Spleen (tissue), 7 donors: ENCODE data around the gene PDGFRB.

Experiments
- POLR2A ChIP-seq, 3 donors: fragments of 450-650 bp; IDR thresholded peaks; one replicate each; pipeline ENCODE4 v1.5.1; 2017; ENCODE audit warnings: antibody characterized with exemption in 3 of 3, mild to moderate bottlenecking in 1 of 3
- TF ChIP-seq, protein P1 (sequence below), 11 experiments: fragments of 200-600 bp in 7 of 11; fragments of 450-650 bp in 4 of 11; sonication (generic) in 4 of 11; IDR thresholded peaks in 8 of 11; conservative IDR thresholded peaks in 3 of 11; 1 replicate in 7 of 11; 2 replicates in 4 of 11; pipeline versions ENCODE4 v1.4.0 to v1.8.0; 2016 to 2021; ENCODE audit warnings: antibody characterized with exemption in 11 of 11, inconsistent platforms in 4 of 11, mild to moderate bottlenecking in 1 of 11
- donor health status: DM: no; HTN: no; CAD: no; lungs with moderate emphysema.
- donor health status: DM: no; HTN: no; CAD: no.
- donor health status: DM: no; HTN: no; CAD: no.

DNA sequence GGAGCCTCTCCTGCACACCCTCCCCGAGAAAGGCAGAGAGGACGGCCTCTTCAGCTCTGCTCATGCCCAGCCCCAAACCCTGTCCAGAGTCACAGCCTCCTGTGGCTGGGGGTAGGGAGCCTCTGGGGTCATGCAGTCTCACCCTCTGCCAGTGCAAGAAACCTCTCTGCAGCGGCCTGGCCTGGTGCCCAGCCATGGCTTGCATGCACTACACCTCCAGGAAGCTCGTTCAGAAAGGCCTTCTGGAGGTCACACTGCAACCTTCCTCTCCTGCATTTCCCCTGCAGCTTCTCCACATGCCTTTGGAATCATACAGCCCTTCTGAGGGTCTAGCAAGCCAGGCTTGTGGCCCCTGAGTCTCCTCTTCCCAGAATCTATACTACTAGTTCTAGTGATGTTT, 87.2 kb downstream of the PDGFRB start:
- TF ChIP-seq, protein P1, sequence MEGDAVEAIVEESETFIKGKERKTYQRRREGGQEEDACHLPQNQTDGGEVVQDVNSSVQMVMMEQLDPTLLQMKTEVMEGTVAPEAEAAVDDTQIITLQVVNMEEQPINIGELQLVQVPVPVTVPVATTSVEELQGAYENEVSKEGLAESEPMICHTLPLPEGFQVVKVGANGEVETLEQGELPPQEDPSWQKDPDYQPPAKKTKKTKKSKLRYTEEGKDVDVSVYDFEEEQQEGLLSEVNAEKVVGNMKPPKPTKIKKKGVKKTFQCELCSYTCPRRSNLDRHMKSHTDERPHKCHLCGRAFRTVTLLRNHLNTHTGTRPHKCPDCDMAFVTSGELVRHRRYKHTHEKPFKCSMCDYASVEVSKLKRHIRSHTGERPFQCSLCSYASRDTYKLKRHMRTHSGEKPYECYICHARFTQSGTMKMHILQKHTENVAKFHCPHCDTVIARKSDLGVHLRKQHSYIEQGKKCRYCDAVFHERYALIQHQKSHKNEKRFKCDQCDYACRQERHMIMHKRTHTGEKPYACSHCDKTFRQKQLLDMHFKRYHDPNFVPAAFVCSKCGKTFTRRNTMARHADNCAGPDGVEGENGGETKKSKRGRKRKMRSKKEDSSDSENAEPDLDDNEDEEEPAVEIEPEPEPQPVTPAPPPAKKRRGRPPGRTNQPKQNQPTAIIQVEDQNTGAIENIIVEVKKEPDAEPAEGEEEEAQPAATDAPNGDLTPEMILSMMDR (IDR thresholded peaks at IDR 0.05 in 8 of 11, conservative IDR thresholded peaks at IDR 0.05 in 3 of 11): no peak
- TF ChIP-seq POLR2A (IDR thresholded peaks at IDR 0.05): no peak
